A549 (cell line): ENCODE measurements around the gene SNRNP40. TPM values are rescaled to one million over a fixed set of nuclear protein-coding genes. Genes with fewer than 3 reads are reported as not detected.

Source experiments
- ATAC-seq, 2 experiments: fragments of 200-7000 bp in 1 of 2; fragments of >200 bp in 1 of 2; cut with Nextera tagmentation in 1 of 2; cut with Tn5 transposase in 1 of 2; 3 replicates each; pipeline versions ENCODE4 v1.8.0 to v1.9.1; 2018 to 2020; ENCODE audit warnings: mild to moderate bottlenecking in 1 of 2, moderate library complexity in 1 of 2
- CTCF ChIA-PET: fragments of 300-600 bp; sonication (Branson Sonifier 250); formaldehyde crosslinking; extraction: SDS; loops from one replicate; lab custom pipeline; 2021; ENCODE audit warnings: antibody characterized with exemption, inconsistent platforms; lab: Yijun Ruan, JAX
- POLR2A ChIA-PET: fragments of 350-600 bp; formaldehyde crosslinking; extraction: SDS; loops from one replicate; lab custom pipeline; 2021; ENCODE audit warnings: antibody characterized with exemption, inconsistent platforms; lab: Yijun Ruan, JAX
- DNase-seq, 2 experiments: peaks; one replicate each; pipeline versions ENCODE4 v3.0.0 to v3.0.0-alpha.2; 2011 to 2016; ENCODE audit warnings: low read depth in 1 of 2, low spot score in 1 of 2
- FAIRE-seq: peaks from 2 replicates; lab custom pipeline; 2011; peaks lifted over from hg19 to GRCh38; lab: Jason Lieb, UNC
- H3K27ac ChIP-seq, 2 experiments: fragments of >200 bp; sonication (Bioruptor Twin); formaldehyde crosslinking; 3 replicates each; pipeline ENCODE4 v1.5.1; 2016 to 2017
- H3K4me1 ChIP-seq: fragments of >200 bp; sonication (Bioruptor Twin); formaldehyde crosslinking; 3 replicates; pipeline ENCODE4 v1.6.1; 2016
- H3K4me2 ChIP-seq: fragments of >200 bp; sonication (Bioruptor Twin); formaldehyde crosslinking; 3 replicates; pipeline ENCODE4 v1.6.1; 2016
- H3K4me3 ChIP-seq: fragments of >200 bp; sonication (Bioruptor Twin); formaldehyde crosslinking; 3 replicates; pipeline ENCODE4 v1.5.1; 2016
- H3K9me3 ChIP-seq: fragments of >200 bp; sonication (Bioruptor Twin); formaldehyde crosslinking; 3 replicates; pipeline ENCODE4 v1.6.1; 2016
- CBX8 ChIP-seq: fragments of 200-600 bp; sonication (generic); IDR thresholded peaks from 2 replicates; pipeline ENCODE4 v1.6.1; 2016
- CHD2 ChIP-seq: fragments of 150-350 bp; IDR thresholded peaks from 2 replicates; pipeline ENCODE4 v1.6.1; 2014; ENCODE audit warnings: low read length; ENCODE audit not compliant: partially characterized antibody
- EP300 ChIP-seq, 2 experiments: fragments of >200 bp; sonication (Bioruptor Twin); formaldehyde crosslinking; IDR thresholded peaks; 2 replicates in 1 of 2; 3 replicates in 1 of 2; pipeline ENCODE4 v1.6.1; 2016 to 2017
- FOSL2 ChIP-seq, 2 experiments: fragments of 450-650 bp in 1 of 2; fragments of >200 bp in 1 of 2; sonication (Bioruptor Twin) in 1 of 2; formaldehyde crosslinking; IDR thresholded peaks; 2 replicates each; pipeline versions ENCODE4 v1.5.0 to v1.6.1; 2016 to 2020; ENCODE audit warnings: mild to moderate bottlenecking in 1 of 2, moderate library complexity in 1 of 2
- FOXS1 ChIP-seq: fragments of 250-450 bp; sonication (Bioruptor Pico); IDR thresholded peaks from 2 replicates; pipeline ENCODE4 v1.5.0; 2020; ENCODE audit warnings: mild to moderate bottlenecking, moderate library complexity
- JUNB ChIP-seq: fragments of >200 bp; sonication (Bioruptor Twin); formaldehyde crosslinking; IDR thresholded peaks from 2 replicates; pipeline ENCODE4 v1.6.1; 2016
- KDM1A ChIP-seq: fragments of 200-600 bp; sonication (generic); IDR thresholded peaks from 2 replicates; pipeline ENCODE4 v1.6.1; 2016; ENCODE audit warnings: low read depth, mild to moderate bottlenecking
- MAFK ChIP-seq: fragments of 450-650 bp; IDR thresholded peaks from 2 replicates; pipeline ENCODE4 v1.6.1; 2014; ENCODE audit not compliant: partially characterized antibody
- MYC ChIP-seq: IDR thresholded peaks from 2 replicates; pipeline ENCODE4 v1.6.1; 2012; ENCODE audit warnings: mild to moderate bottlenecking, inconsistent platforms, low read length, improper control_type of control experiment, borderline replicate concordance
- NPAS2 ChIP-seq: fragments of 250-450 bp; sonication (Bioruptor Pico); IDR thresholded peaks from 2 replicates; pipeline ENCODE4 v1.8.0; 2022; ENCODE audit warnings: mild to moderate bottlenecking, moderate library complexity, borderline replicate concordance
- NR3C1 ChIP-seq: fragments of >200 bp; sonication (Bioruptor Twin); formaldehyde crosslinking; IDR thresholded peaks from 3 replicates; pipeline ENCODE4 v1.6.1; 2017
- PBX3 ChIP-seq: IDR thresholded peaks from 2 replicates; pipeline ENCODE4 v1.6.1; 2012
- PHF8 ChIP-seq: fragments of 200-600 bp; sonication (generic); IDR thresholded peaks from 2 replicates; pipeline ENCODE4 v1.6.1; 2016; ENCODE audit warnings: low read depth, mild to moderate bottlenecking, antibody characterized with exemption, moderate library complexity, borderline replicate concordance
- POLR2AphosphoS2 ChIP-seq: conservative IDR thresholded peaks from 2 replicates; pipeline ENCODE4 v1.6.1; 2012; ENCODE audit warnings: low read length, improper control_type of control experiment, inconsistent platforms
- RARB ChIP-seq: fragments of 250-450 bp; sonication (Bioruptor Pico); IDR thresholded peaks from 2 replicates; pipeline ENCODE4 v1.8.0; 2021; ENCODE audit warnings: mild to moderate bottlenecking, moderate library complexity
- RCOR1 ChIP-seq: fragments of 150-350 bp; IDR thresholded peaks from 2 replicates; pipeline ENCODE4 v1.6.1; 2014; ENCODE audit warnings: antibody characterized with exemption, low read length, low read depth
- RFX5 ChIP-seq: fragments of 450-650 bp; IDR thresholded peaks from 2 replicates; pipeline ENCODE4 v1.7.1; 2014; ENCODE audit warnings: antibody characterized with exemption, mild to moderate bottlenecking, moderate library complexity
- SREBF2 ChIP-seq: fragments of 450-650 bp; IDR thresholded peaks from 2 replicates; pipeline ENCODE4 v1.6.1; 2014; ENCODE audit warnings: mild to moderate bottlenecking, moderate library complexity
- USF2 ChIP-seq: fragments of 450-650 bp; IDR thresholded peaks from 2 replicates; pipeline ENCODE4 v1.6.1; 2014; ENCODE audit warnings: antibody characterized with exemption
- ZC3H11A ChIP-seq: fragments of 450-650 bp; IDR thresholded peaks from 2 replicates; pipeline ENCODE4 v1.6.1; 2014; ENCODE audit warnings: antibody characterized with exemption, mild to moderate bottlenecking
- WGBS: methylation state at CpG from one replicate; pipeline ENCODE4 v1.1.6; 2017; ENCODE audit errors: missing lambda C conversion rate; 5-methylcytosine and 5-hydroxymethylcytosine counted together
- polyA plus RNA-seq, 4 experiments: library from polyadenylated mRNA; depleted of rRNA in 3 of 4; stranded (reverse); fragments of >200 nt; fragmentation: RNase III in 1 of 4; extraction: RNeasy Plus Mini Kit Qiagen cat#74134 plus additional on column Dnase treatment in 1 of 4; gene quantifications; 2 replicates in 3 of 4; 3 replicates in 1 of 4; pipeline ENCODE4 v1.2.3, GENCODE V29; 2011 to 2017

SNRNP40 gene
- polyA plus RNA-seq, 2 of the 4 experiments (the other 2 are of a cell fraction): 47.4 to 72.5 TPM

GRCh38 chr1:31248276-31248675 is 48.3 kb downstream of the SNRNP40 start (continued):
- no peak for TF ChIP-seq POLR2AphosphoS2
- no peak for TF ChIP-seq FOXS1 (CRISPR knock-in tag)
- no peak for TF ChIP-seq ZC3H11A
- TF ChIP-seq NR3C1: no peak
- no peak for TF ChIP-seq MYC
- TF ChIP-seq FOSL2 (IDR thresholded peaks at IDR 0.05): no peak
- TF ChIP-seq FOSL2 (CRISPR knock-in tag; IDR thresholded peaks at IDR 0.05): no peak
- TF ChIP-seq MAFK: no peak
- no peak for TF ChIP-seq PHF8

- ATAC-seq (no peak; a peak in 2 of 6 replicates), DNase-seq (no peak), FAIRE-seq (no peak)
- ChIA-PET CTCF (interaction anchor here (1.2 to 2.8 kb wide), 2 partner anchors 9 to 61 kb away, joined by 3 to 11 read pairs; no protein-coding TSS in a partner anchor), POLR2A (interaction anchor here (0.5 kb wide), 1 partner anchor 19 kb away, joined by 5 read pairs; no protein-coding TSS in a partner anchor)
- WGBS: 37% methylated on average over 4 of the region's 4 CpGs
- Histone ChIP-seq H3K4me1 (no peaks in the 10 kb centered on the region), H3K4me3 (no peak overlapping the region), H3K4me2 (no peak overlapping the region), H3K27ac (no peak overlapping the region), H3K9me3 (no peaks in the 10 kb centered on the region)
- TF ChIP-seq NPAS2 (no peak), RARB (CRISPR knock-in tag) (no peak), RCOR1 (no peak), RFX5 (no peak), EP300 (IDR thresholded peaks at IDR 0.05) (no peak)
These were observed 52.3 kb downstream of the SNRNP40 start for GRCh38 chr1:31244326-31244725.

- no peaks in the 10 kb centered on the region for H3K9me3 ChIP-seq
- no peaks in the 10 kb centered on the region for H3K4me1 ChIP-seq
- H3K27ac ChIP-seq: no peak overlapping the region
- TF ChIP-seq JUNB: no peak
- TF ChIP-seq CBX8: no peak
- no peak for TF ChIP-seq ZC3H11A
- no peak for TF ChIP-seq FOSL2 (IDR thresholded peaks at IDR 0.05)
- TF ChIP-seq FOSL2 (CRISPR knock-in tag; IDR thresholded peaks at IDR 0.05): no peak
- TF ChIP-seq SREBF2: no peak
- TF ChIP-seq USF2: no peak
- TF ChIP-seq KDM1A: no peak
- no peak for TF ChIP-seq PBX3
- no peak for TF ChIP-seq CHD2
- TF ChIP-seq, all 56 proteins: peak for 0
- no peak overlapping the region for H3K4me2 ChIP-seq
- CTCF ChIA-PET: interaction anchor here (1.4 to 2.8 kb wide), 2 partner anchors 60 to 62 kb away, joined by 6 to 11 read pairs; no protein-coding TSS in a partner anchor
- DNase-seq: no peak
- ATAC-seq: no peak
- no peak overlapping the region for H3K4me3 ChIP-seq
- no peak for FAIRE-seq
- WGBS: 56% methylated on average over 10 of the region's 10 CpGs
- POLR2A ChIA-PET: no interaction called here
These were observed 52.9 kb downstream of the SNRNP40 start for GRCh38 chr1:31243501-31244286.

GRCh38 chr1:31241321-31241720 is 55.3 kb downstream of the SNRNP40 start:
- ATAC-seq (no peak), FAIRE-seq (no peak)
- POLR2A ChIA-PET: no interaction called here
- Histone ChIP-seq H3K4me2 (no peak overlapping the region), H3K4me1 (no peaks in the 10 kb centered on the region), H3K4me3 (no peak overlapping the region)
- TF ChIP-seq ZC3H11A: no peak
- TF ChIP-seq, all 56 proteins: peak for 0
- DNase-seq: no peak
- WGBS: 71% methylated on average over 8 of the region's 8 CpGs
- CTCF ChIA-PET: no interaction called here
- H3K27ac ChIP-seq: no peak overlapping the region
- no peaks in the 10 kb centered on the region for H3K9me3 ChIP-seq
